IPS-18c (cell line): ENCODE measurements around the gene SDHAF1.

Experiments used
- H3K4me3 ChIP-seq: 2 replicates; pipeline ENCODE4 v1.7.0; 2013; ENCODE audit warnings: low read depth, mild to moderate bottlenecking, low read length, moderate library complexity; ENCODE audit not compliant: insufficient read depth
- H3K9me3 ChIP-seq: one replicate; pipeline ENCODE4 v1.6.1; 2013; ENCODE audit warnings: mild to moderate bottlenecking, low read length, moderate library complexity; ENCODE audit not compliant: control insufficient read depth, insufficient read depth

The SDHAF1 gene

DNA sequence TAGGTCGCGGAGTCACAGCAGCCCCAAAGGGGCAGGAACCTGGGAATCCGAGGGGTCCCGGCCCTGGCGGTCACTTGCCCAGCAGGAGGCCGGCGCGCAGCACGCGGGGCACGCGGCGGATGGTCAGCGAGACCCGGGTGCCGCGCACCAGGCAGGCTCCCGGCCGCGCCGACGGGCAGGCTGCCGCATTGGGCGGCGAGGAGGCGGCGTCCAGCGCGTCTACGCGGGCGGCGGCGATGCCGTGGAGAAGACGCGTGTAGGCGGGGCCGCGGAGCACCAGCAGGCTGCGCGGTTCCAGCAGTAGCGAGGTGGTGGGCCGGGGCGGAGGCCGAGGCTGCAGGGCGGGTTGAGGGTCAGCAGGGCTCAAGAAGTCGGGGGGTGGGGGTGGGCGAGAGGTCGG is 14.2 kb downstream of the SDHAF1 start:
- Histone ChIP-seq H3K9me3 (no peaks in the 10 kb centered on the region), H3K4me3 (peak overlapping the region; percentile 52; the same call in 1 of the 2 replicates)

- Histone ChIP-seq H3K4me3 (peak overlapping the region; percentile 52; the same call in 1 of the 2 replicates), H3K9me3 (no peaks in the 10 kb centered on the region)
These were observed 14.8 kb downstream of the SDHAF1 start for GRCh38 chr19:36009633-36010379.

DNA sequence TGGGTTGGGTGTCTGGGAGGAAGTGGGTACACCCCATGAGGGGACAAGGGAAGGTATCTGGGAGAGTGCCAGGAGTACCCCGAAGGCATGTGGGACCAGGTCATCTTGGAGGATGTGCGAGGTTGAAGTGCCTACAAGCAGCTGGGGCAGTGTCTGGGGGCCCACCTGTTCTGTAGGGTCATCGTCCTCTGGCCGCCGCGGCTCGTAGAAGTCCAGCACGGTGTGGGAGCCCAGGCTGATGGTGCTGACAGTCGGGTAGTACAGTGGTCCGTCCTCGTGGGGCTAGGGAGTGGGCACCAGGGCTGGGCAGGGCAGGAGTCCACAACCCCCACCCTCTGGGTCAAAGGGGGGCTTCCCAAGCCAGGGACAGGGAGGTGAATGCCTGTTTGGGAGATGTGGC is 15.4 kb downstream of the SDHAF1 start:
- H3K4me3 ChIP-seq: no peak overlapping the region
- H3K9me3 ChIP-seq: no peaks in the 10 kb centered on the region

GRCh38 chr19:36013280-36014011 is 18.5 kb downstream of the SDHAF1 start:
- H3K9me3 ChIP-seq: peaks cover 2% of the 10 kb centered on the region
- H3K4me3 ChIP-seq: peak overlapping the region; percentile 53

GRCh38 chr19:36014012-36014924 is 19.3 kb downstream of the SDHAF1 start, which contains the start of gene ALKBH6:
Gene ALKBH6, minus strand, starts transcription at chr19:36014213. Its CDS starts 816 bp downstream, at chr19:36013397.
- Histone ChIP-seq H3K9me3 (peaks cover 2% of the 10 kb centered on the region), H3K4me3 (peak within 1 kb of the TSS; percentile 53)

- Histone ChIP-seq H3K9me3 (peaks cover 2% of the 10 kb centered on the region), H3K4me3 (no peak overlapping the region)
These were observed 24.2 kb downstream of the SDHAF1 start for GRCh38 chr19:36019061-36019670.

- no peak overlapping the region for H3K4me3 ChIP-seq
- no peaks in the 10 kb centered on the region for H3K9me3 ChIP-seq
These were observed 28.4 kb downstream of the SDHAF1 start for GRCh38 chr19:36023432-36023831.

- H3K9me3 ChIP-seq: no peaks in the 10 kb centered on the region
- no peak overlapping the region for H3K4me3 ChIP-seq
These were observed 30.6 kb downstream of the SDHAF1 start for GRCh38 chr19:36025541-36025940.

DNA sequence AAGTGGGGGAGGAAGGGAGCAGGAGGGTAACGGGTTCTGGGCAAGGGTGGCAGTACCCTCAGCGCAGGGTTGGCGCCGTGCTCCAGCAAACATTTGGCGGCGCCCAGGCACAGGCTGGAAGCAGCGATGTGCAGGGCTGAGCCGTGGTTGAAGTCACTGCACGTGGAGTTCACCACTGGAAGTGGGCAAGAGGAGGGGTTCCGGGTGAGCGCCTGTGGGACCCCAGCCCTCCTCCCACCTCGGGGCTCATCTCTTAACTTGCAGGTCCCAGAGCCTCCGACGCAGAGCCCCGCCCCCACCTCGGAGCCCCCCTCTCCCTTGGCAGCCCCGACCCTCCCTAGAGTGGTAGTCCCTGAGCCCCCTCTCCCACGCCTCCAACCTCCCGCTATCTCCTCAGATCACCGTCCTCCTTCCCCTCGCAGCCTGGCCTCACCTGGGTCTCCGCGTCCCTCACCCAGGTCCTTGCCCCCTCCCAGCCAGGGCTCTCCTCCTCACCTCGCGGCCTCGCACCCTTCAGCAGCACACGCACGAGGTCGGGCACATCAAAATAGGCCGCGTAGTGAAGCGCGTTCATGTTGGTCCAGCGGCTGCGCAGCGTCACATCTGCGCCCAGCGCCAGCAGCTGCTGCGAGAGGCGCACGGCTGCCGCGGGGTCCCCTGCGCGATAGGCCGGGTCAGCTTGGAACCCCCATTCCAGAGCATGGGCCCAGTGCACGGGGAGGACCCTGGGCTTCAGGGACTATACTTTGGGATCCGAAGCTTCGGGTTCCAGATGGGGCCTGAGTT is 31.3 kb downstream of the SDHAF1 start:
- Histone ChIP-seq H3K9me3 (no peaks in the 10 kb centered on the region), H3K4me3 (no peak overlapping the region)

DNA sequence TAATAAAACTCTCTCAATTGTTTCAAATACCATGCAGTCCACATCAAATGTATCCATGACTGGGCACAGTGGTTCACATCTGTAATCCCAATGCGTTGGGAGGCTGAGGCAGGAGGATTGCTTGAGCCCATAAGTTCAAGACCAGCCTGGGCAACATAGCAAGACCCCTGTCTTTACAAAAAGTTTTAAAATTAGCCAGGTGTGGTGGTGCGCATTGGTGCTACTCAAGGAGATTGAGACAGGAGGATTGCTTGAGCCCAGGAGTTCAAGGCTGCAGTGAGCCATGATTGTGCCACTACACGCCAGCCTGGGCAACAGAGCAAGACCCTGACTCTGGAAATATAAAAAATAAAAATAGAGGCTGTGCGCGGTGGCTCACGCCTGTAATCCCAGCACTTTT is 32.7 kb downstream of the SDHAF1 start:
- Histone ChIP-seq H3K9me3 (no peaks in the 10 kb centered on the region), H3K4me3 (no peak overlapping the region)

GRCh38 chr19:36028313-36029041 is 33.5 kb downstream of the SDHAF1 start:
- H3K9me3 ChIP-seq: no peaks in the 10 kb centered on the region

GRCh38 chr19:36030264-36031148 is 35.5 kb downstream of the SDHAF1 start:
- Histone ChIP-seq H3K4me3 (no peak overlapping the region), H3K9me3 (no peaks in the 10 kb centered on the region)

More at GRCh38 chr19:36028313-36029041, 33.5 kb downstream of the SDHAF1 start:
- H3K4me3 ChIP-seq: no peak overlapping the region

- H3K4me3 ChIP-seq: no peak overlapping the region
- H3K9me3 ChIP-seq: no peaks in the 10 kb centered on the region
These were observed 36.3 kb downstream of the SDHAF1 start for GRCh38 chr19:36031308-36031707.

GRCh38 chr19:36032251-36033104 is 37.5 kb downstream of the SDHAF1 start, which contains the start of gene CLIP3:
Gene CLIP3, minus strand, starts transcription at chr19:36032873. Its CDS starts 516 bp downstream, at chr19:36032357.
- H3K9me3 ChIP-seq: no peaks in the 10 kb centered on the region
- peak within 1 kb of the TSS; percentile 87 for H3K4me3 ChIP-seq
